ENCODE results near the gene NID1. TPM values are rescaled to one million over a fixed set of nuclear protein-coding genes. Genes with fewer than 3 reads are reported as not detected.

NID1 gene
- total RNA-seq, 1 donor: 68.1 TPM

DNA sequence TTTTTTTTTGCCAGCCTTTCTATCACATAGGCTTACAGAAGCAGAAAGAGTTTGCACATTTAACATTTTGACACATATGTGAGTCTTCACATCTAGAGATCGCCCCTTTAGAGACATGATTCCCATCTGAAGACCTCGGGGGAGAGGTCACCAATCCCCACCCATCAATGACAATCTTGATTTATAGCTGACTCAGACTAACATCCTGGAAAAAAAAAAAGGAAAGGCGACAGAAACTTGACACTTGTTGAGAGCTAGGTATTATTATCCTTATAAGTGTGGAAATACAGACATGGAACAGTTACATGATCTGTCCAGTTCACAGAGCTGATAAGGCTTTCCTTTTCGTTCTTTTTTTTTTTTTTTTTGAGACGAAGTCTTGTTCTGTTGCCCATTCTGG, 28.0 kb upstream of the NID1 start:
- no peak overlapping the region for H3K4me3 ChIP-seq (ENCODE audit: low read depth, low read length)
- DNase-seq (ENCODE audit: low read depth): no peak
- no peak for TF ChIP-seq CTCF (IDR thresholded peaks at IDR 0.05; ENCODE audit: insufficient read depth, low read length)

DNA sequence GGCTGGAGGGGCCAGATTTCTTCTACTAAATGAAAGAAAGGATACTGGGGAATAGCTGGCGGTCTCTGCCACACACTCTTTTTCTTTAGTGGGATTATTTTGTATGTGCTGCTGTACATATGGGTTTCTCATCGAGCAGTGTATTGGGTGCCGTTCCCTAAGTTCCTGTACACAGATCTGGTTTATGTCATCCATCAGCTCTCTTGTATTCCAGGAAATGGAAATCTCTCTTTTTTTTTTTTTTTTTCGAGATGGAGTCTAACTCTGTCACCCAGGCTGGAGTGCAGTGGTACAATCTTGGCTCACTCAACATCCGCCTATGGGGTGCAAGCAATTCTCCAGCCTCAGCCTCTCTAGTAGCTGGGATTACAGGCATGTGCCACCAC, 27.0 kb upstream of the NID1 start:
- DNase-seq (ENCODE audit: low read depth): no peak
- TF ChIP-seq CTCF (IDR thresholded peaks at IDR 0.05; ENCODE audit: insufficient read depth, low read length): no peak
- no peak overlapping the region for H3K4me3 ChIP-seq (ENCODE audit: low read depth, low read length)

- DNase-seq (ENCODE audit: low read depth): no peak
- no peak overlapping the region for H3K4me3 ChIP-seq (ENCODE audit: low read depth, low read length)
- TF ChIP-seq CTCF (IDR thresholded peaks at IDR 0.05; ENCODE audit: insufficient read depth, low read length): no peak
Observed at GRCh38 chr1:236090741-236091147, 25.9 kb upstream of the NID1 start.

- peak; percentile 46 for DNase-seq (ENCODE audit: low read depth)
Observed at GRCh38 chr1:236089046-236089773, 24.3 kb upstream of the NID1 start.

DNA sequence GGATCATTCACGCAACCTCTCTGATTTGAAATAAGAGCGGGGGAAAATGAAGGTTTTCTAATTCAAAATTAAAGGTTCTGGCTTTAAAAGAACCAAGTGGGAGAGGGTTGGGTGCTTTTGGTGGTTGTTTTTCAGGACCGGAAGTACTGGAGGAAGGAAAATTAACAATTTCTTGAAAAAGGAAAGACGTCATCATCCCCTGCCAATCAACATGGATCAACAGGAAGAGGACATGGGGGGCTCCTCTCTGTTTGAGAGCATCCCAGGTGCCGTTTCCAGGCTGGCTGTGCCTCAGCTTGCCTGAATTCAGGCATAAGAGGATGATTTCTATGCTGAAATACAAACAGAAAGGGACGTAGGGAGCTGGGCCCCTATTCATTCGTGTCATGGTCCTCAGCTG, 21.6 kb upstream of the NID1 start:
- no peak overlapping the region for H3K4me3 ChIP-seq (ENCODE audit: low read depth, low read length)
- TF ChIP-seq CTCF (IDR thresholded peaks at IDR 0.05; ENCODE audit: insufficient read depth, low read length): no peak

More at GRCh38 chr1:236089046-236089773, 24.3 kb upstream of the NID1 start:
- TF ChIP-seq CTCF (IDR thresholded peaks at IDR 0.05; ENCODE audit: insufficient read depth, low read length): no peak
- no peak overlapping the region for H3K4me3 ChIP-seq (ENCODE audit: low read depth, low read length)

DNA sequence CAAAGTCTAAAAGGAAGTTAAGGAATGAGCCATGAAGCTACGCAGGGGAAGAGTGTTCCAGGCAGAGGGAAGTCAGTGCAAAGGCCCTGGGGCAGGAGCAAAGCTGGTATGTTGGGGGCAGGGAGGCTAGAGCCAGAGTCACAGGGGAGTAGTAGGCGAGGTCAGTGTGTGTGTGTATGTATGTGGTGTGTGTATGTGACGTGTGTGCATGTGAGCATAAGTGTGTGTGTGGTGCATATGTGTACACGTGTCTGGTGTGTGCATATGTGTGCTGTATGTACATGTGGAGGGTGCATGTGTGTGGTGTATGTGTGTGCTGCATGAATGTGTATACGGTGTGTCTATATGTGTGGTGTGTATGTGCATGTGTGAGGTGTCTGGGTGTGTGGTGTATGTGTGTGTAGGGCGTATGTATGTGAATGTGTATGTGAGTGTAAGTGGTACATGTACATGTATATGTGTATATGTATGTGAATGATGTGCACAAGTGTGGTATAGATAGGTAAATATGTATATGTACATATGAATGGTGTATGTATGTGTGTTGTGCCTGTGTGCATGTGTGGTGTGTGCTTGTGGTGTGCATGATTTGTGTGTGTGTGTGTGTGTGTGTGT, 20.8 kb upstream of the NID1 start:
- DNase-seq (ENCODE audit: low read depth): no peak

More for the DNA sequence above, 21.6 kb upstream of the NID1 start:
- no peak for DNase-seq (ENCODE audit: low read depth)

More for the DNA sequence above, 20.8 kb upstream of the NID1 start:
- H3K4me3 ChIP-seq (ENCODE audit: low read depth, low read length): no peak overlapping the region
- no peak for TF ChIP-seq CTCF (IDR thresholded peaks at IDR 0.05; ENCODE audit: insufficient read depth, low read length)

All from fibroblast of the aortic adventitia (primary cell).